ENCODE measurements around the gene ROS1.

ROS1 gene

DNA sequence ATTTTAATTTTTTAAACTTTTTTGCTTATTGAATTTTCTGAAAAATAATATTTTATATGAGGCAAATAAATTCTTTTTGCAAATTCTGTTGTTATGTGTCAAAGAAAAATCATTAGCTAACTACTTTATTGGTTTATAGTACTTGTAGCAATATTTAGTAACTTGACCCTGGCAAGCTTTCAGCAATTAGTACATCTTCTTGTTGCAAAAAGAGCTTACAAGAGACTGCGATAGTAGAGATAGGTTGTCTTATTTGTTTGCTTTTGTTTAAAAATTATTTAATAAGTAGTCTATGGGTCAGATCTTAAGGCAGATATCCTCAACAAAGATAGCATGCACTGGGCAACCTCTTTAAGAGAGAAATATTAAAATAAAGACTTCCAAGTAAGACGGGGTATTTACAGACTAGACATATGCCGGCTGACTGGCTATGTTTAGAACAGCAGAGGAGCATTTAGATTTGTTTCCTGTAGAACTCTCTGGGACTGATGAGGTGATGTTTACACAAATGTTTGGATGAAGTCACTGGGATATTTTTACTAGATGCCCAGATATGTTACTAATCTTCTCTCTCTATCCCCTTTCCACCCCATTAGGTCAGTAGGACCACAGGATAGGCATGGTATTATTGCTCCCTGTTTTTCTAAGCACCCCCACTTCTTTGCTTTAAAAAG is 135.4 kb downstream of the ROS1 start:
- in situ Hi-C loops (cut with MboI; ENCODE audit: low sequenced_read_pairs, unreplicated experiment) = no loop called here
- TF ChIP-seq CTCF (IDR thresholded peaks at IDR 0.05; ENCODE audit: borderline replicate concordance, control extremely low read depth, extremely low read depth, insufficient read depth, missing control alignments) = no peak
- no peak for DNase-seq (ENCODE audit: low spot score)

- no peak for DNase-seq (ENCODE audit: low spot score)
- in situ Hi-C loops (cut with MboI; ENCODE audit: low sequenced_read_pairs, unreplicated experiment) = no loop called here
- no peak for TF ChIP-seq CTCF (IDR thresholded peaks at IDR 0.05; ENCODE audit: borderline replicate concordance, control extremely low read depth, extremely low read depth, insufficient read depth, missing control alignments)
Measured at GRCh38 chr6:117288083-117288715, 137.5 kb downstream of the ROS1 start.

GRCh38 chr6:117280922-117281321 is 144.8 kb downstream of the ROS1 start:
- in situ Hi-C loops (cut with MboI; ENCODE audit: low sequenced_read_pairs, unreplicated experiment) = no loop called here
- no peak for DNase-seq (ENCODE audit: low spot score)
- TF ChIP-seq CTCF (IDR thresholded peaks at IDR 0.05; ENCODE audit: borderline replicate concordance, control extremely low read depth, extremely low read depth, insufficient read depth, missing control alignments) = no peak

- in situ Hi-C loops (cut with MboI; ENCODE audit: low sequenced_read_pairs, unreplicated experiment) = no loop called here
- TF ChIP-seq CTCF (IDR thresholded peaks at IDR 0.05; ENCODE audit: borderline replicate concordance, control extremely low read depth, extremely low read depth, insufficient read depth, missing control alignments) = no peak
- DNase-seq (ENCODE audit: low spot score) = no peak
Measured at GRCh38 chr6:117276778-117277316, 148.9 kb downstream of the ROS1 start.

DNA sequence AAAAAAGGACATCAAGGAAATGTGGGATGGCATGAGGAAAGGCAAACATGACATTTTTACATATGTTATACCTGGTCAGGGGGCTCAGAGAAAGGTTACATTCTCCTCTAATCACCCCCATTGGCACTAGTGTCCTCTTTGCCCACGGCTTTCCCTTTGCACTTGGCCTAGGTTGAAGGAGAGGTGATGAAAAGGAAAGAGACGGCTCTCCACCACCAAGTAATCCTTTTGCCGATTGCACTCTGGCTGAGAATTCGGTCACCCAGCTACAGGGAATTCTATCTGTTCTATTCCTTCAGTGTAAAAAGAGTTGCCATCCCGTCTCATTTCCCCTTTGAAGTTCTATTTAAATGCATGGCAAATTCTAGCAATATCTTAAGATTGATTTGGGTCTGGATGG is 150.0 kb downstream of the ROS1 start:
- in situ Hi-C loops (cut with MboI; ENCODE audit: low sequenced_read_pairs, unreplicated experiment) = no loop called here
- no peak for TF ChIP-seq CTCF (IDR thresholded peaks at IDR 0.05; ENCODE audit: borderline replicate concordance, control extremely low read depth, extremely low read depth, insufficient read depth, missing control alignments)

GRCh38 chr6:117275205-117275604 is 150.5 kb downstream of the ROS1 start:
- in situ Hi-C loops (cut with MboI; ENCODE audit: low sequenced_read_pairs, unreplicated experiment) = no loop called here
- no peak for DNase-seq (ENCODE audit: low spot score)
- no peak for TF ChIP-seq CTCF (IDR thresholded peaks at IDR 0.05; ENCODE audit: borderline replicate concordance, control extremely low read depth, extremely low read depth, insufficient read depth, missing control alignments)

More for the DNA sequence above, 150.0 kb downstream of the ROS1 start:
- DNase-seq (ENCODE audit: low spot score) = no peak
